Smooth muscle cell (in vitro differentiated cells): ENCODE measurements around the gene FGF14. TPM values are rescaled to one million over a fixed set of nuclear protein-coding genes. Genes with fewer than 3 reads are reported as not detected.

Source experiments
- DNase-seq: peaks from one replicate; lab custom pipeline; 2025; ENCODE audit not compliant: unreplicated experiment; lab: John Stamatoyannopoulos, UW
- H2AFZ ChIP-seq: fragments of 200-600 bp; sonication (generic); 2 replicates; pipeline ENCODE4 v1.6.0; 2016; ENCODE audit warnings: antibody characterized with exemption, low read depth, mild to moderate bottlenecking
- H3F3A ChIP-seq: fragments of 200-600 bp; sonication (generic); 2 replicates; pipeline ENCODE4 v1.6.0; 2017; ENCODE audit warnings: antibody characterized with exemption, low read depth
- H3K27ac ChIP-seq: fragments of 200-600 bp; sonication (generic); 2 replicates; pipeline ENCODE4 v1.5.1; 2016; ENCODE audit warnings: low read depth, mild to moderate bottlenecking
- H3K27me3 ChIP-seq: fragments of 200-600 bp; sonication (generic); 2 replicates; pipeline ENCODE4 v1.6.1; 2016; ENCODE audit warnings: low read depth, mild to moderate bottlenecking
- H3K36me3 ChIP-seq: fragments of 200-600 bp; sonication (generic); 2 replicates; pipeline ENCODE4 v1.5.1; 2016; ENCODE audit warnings: low read depth
- H3K4me1 ChIP-seq: fragments of 200-600 bp; sonication (generic); 2 replicates; pipeline ENCODE4 v1.5.1; 2016; ENCODE audit warnings: low read depth
- H3K4me2 ChIP-seq: fragments of 200-600 bp; sonication (generic); 2 replicates; pipeline ENCODE4 v1.6.0; 2016; ENCODE audit warnings: mild to moderate bottlenecking
- H3K4me3 ChIP-seq: fragments of 200-600 bp; sonication (generic); 2 replicates; pipeline ENCODE4 v1.5.1; 2016; ENCODE audit warnings: mild to moderate bottlenecking
- H3K79me2 ChIP-seq: fragments of 200-600 bp; sonication (generic); 2 replicates; pipeline ENCODE4 v1.6.0; 2016; ENCODE audit warnings: low read depth, mild to moderate bottlenecking
- H3K9ac ChIP-seq: fragments of 200-600 bp; sonication (generic); 2 replicates; pipeline ENCODE4 v1.6.0; 2016; ENCODE audit warnings: low read depth
- H3K9me3 ChIP-seq: fragments of 200-600 bp; sonication (generic); replicated peaks from 2 replicates; pipeline ENCODE4 v1.5.1; 2016; ENCODE audit warnings: low read depth
- H4K20me1 ChIP-seq: fragments of 200-600 bp; sonication (generic); 2 replicates; pipeline ENCODE4 v1.6.0; 2016; ENCODE audit warnings: low read depth
- WGBS: methylation state at CpG from one replicate; pipeline ENCODE4 v1.1.7; 2016; ENCODE audit warnings: low lambda C conversion rate; 5-methylcytosine and 5-hydroxymethylcytosine counted together
- polyA plus RNA-seq: library from polyadenylated mRNA; unstranded; fragments of >200 nt; fragmentation: Nextera tagmentation; extraction: Ambion mirVana; gene quantifications from 2 replicates; pipeline ENCODE4 v1.2.1, GENCODE V29; 2016
- total RNA-seq: library from RNA; depleted of rRNA; stranded (reverse); fragments of >200 nt; gene quantifications from 2 replicates; pipeline ENCODE4 v1.2.3, GENCODE V29; 2014
- TF ChIP-seq, protein P1 (sequence below): fragments of 200-600 bp; sonication (generic); IDR thresholded peaks from 2 replicates; pipeline ENCODE4 v1.5.1; 2017; ENCODE audit warnings: borderline replicate concordance, mild to moderate bottlenecking, antibody characterized with exemption; ENCODE audit not compliant: insufficient read depth, poor library complexity, severe bottlenecking

FGF14 gene
- total and polyA plus RNA-seq, 2 experiments from 2014 or later: 0.23 TPM; not detected in 1

DNA sequence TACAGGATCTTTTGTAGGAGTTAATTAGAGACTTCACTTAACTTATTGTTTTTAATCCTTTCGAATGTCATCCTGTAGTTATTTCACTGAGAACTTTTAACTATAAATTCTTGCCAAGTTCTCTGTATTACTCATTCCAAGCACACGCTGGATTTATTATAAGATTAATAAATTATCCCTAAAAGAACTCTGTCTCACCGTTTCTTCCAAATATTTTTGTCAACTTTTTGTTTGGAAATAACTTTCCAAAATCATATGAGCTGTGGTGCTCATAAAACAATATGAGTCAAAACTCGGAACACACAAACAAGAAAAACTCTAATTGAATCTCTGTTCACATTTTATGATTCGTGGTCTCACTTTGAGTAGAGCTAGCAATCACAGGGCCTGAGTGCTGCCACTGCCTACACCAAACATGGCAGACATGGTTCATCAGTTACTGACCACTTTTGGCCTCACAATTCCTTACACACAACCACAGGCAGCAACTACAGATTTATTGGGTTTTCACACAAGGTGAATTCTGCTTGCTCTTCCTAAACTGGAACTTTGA is 412.0 kb downstream of the FGF14 start:
- WGBS: 79% methylated on average over 5 of the region's 5 CpGs
- no peak overlapping the region for H3K9ac ChIP-seq

DNA sequence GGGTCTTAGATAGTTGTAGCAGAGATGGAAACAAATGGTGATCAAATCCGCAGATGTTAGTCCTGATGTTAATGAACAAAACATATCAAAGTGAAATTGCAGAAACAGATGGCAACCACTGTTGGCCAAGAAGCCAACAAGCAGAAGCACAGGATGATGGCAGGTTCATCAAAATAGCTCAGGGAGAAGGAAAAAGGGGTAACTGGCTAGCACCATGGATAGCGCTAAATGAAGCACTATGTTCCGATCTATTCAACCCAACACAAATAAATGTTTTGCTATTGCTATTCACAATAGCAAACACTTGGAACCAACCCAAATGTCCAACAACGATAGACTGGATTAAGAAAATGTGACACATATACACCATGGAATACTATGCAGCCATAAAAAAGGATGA is 413.7 kb downstream of the FGF14 start:
- no peaks in the 10 kb centered on the region for H3K36me3 ChIP-seq
- H3K9me3 ChIP-seq: no peaks in the 10 kb centered on the region
- H3F3A ChIP-seq: no peaks in the 10 kb centered on the region
- WGBS: 87% methylated on average over 4 of the region's 4 CpGs
- H3K4me3 ChIP-seq: no peak overlapping the region
- H4K20me1 ChIP-seq: no peaks in the 10 kb centered on the region
- H3K4me2 ChIP-seq: no peak overlapping the region
- H3K27me3 ChIP-seq: no peaks in the 10 kb centered on the region
- no peaks in the 10 kb centered on the region for H3K4me1 ChIP-seq
- H3K9ac ChIP-seq: no peak overlapping the region
- no peak for DNase-seq
- TF ChIP-seq, protein P1, sequence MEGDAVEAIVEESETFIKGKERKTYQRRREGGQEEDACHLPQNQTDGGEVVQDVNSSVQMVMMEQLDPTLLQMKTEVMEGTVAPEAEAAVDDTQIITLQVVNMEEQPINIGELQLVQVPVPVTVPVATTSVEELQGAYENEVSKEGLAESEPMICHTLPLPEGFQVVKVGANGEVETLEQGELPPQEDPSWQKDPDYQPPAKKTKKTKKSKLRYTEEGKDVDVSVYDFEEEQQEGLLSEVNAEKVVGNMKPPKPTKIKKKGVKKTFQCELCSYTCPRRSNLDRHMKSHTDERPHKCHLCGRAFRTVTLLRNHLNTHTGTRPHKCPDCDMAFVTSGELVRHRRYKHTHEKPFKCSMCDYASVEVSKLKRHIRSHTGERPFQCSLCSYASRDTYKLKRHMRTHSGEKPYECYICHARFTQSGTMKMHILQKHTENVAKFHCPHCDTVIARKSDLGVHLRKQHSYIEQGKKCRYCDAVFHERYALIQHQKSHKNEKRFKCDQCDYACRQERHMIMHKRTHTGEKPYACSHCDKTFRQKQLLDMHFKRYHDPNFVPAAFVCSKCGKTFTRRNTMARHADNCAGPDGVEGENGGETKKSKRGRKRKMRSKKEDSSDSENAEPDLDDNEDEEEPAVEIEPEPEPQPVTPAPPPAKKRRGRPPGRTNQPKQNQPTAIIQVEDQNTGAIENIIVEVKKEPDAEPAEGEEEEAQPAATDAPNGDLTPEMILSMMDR: no peak
- no peak overlapping the region for H3K27ac ChIP-seq
- H2AFZ ChIP-seq: no peak overlapping the region
- no peaks in the 10 kb centered on the region for H3K79me2 ChIP-seq

More for the DNA sequence above, 412.0 kb downstream of the FGF14 start:
- no peak for DNase-seq
- no peaks in the 10 kb centered on the region for H3K36me3 ChIP-seq
- H3K27ac ChIP-seq: no peak overlapping the region
- H3K4me3 ChIP-seq: no peak overlapping the region
- no peaks in the 10 kb centered on the region for H3K27me3 ChIP-seq
- H3K79me2 ChIP-seq: no peaks in the 10 kb centered on the region
- H2AFZ ChIP-seq: no peak overlapping the region
- H3K9me3 ChIP-seq: no peaks in the 10 kb centered on the region
- no peak overlapping the region for H3K4me2 ChIP-seq
- no peaks in the 10 kb centered on the region for H4K20me1 ChIP-seq
- H3F3A ChIP-seq: no peaks in the 10 kb centered on the region
- H3K4me1 ChIP-seq: no peaks in the 10 kb centered on the region
- TF ChIP-seq, protein P1: no peak

DNA sequence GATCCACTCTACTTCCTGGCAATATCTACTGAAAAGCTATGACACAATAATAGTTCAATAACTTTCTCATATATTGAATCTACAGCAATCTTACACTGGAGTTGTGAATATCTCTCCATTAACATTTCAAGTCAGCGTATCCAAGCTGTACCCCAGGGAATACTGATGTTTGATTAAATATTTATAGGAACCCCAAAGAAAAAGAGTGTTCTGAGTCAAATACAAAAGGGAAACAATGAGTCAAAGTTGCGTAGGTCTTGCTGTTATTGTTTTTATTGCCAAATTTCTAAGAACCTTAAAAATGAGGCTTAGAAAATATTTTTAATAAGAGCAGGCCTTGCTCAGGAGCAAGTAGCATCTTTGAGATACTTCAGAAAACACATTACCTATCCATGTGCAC is 415.5 kb downstream of the FGF14 start:
- Histone ChIP-seq H3F3A (no peaks in the 10 kb centered on the region), H3K4me1 (no peaks in the 10 kb centered on the region), H4K20me1 (no peaks in the 10 kb centered on the region), H3K9me3 (no peaks in the 10 kb centered on the region), H2AFZ (no peak overlapping the region), H3K36me3 (no peaks in the 10 kb centered on the region), H3K79me2 (no peaks in the 10 kb centered on the region), H3K27ac (no peak overlapping the region), H3K4me3 (no peak overlapping the region), H3K27me3 (no peaks in the 10 kb centered on the region), H3K9ac (no peak overlapping the region), H3K4me2 (no peak overlapping the region)
- no peak for DNase-seq
- WGBS: 87% methylated on average over 2 of the region's 2 CpGs
- TF ChIP-seq, protein P1: no peak

DNA sequence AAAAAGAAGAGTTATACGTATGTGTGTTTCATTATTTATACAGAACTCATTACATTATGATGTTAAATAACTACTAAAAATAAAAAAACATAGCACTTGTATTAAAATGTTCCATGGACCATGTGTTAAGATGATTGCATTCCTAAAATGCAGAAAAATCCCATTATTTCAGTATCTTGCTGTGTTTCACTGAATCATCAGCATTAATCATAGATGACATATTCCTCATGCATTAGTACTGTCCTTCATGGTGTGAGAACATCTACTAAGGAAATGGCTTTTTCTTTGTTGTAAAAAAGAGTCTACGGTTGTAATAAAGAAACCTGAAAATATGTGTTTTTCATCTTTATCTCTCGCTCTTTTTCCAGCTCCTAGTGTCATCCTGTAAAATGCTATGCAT is 416.5 kb downstream of the FGF14 start:
- Histone ChIP-seq H4K20me1 (no peaks in the 10 kb centered on the region), H3K9ac (no peak overlapping the region), H3K4me2 (no peak overlapping the region), H3K4me3 (no peak overlapping the region), H3K27me3 (no peaks in the 10 kb centered on the region), H2AFZ (no peak overlapping the region), H3K9me3 (no peaks in the 10 kb centered on the region), H3K36me3 (no peaks in the 10 kb centered on the region), H3K27ac (no peak overlapping the region), H3K4me1 (no peaks in the 10 kb centered on the region), H3K79me2 (no peaks in the 10 kb centered on the region), H3F3A (no peaks in the 10 kb centered on the region)
- 76% methylated on average over 3 of the region's 3 CpGs for WGBS
- TF ChIP-seq, protein P1: no peak
- no peak for DNase-seq
